Endothelial cell (in vitro differentiated cells): ENCODE measurements around the gene LRRC4B. TPM values are rescaled to one million over a fixed set of nuclear protein-coding genes. Genes with fewer than 3 reads are reported as not detected.

Experiments used
- DNase-seq: peaks from one replicate; pipeline ENCODE4 v3.0.0; 2021; ENCODE audit warnings: low spot score
- H3K27ac Mint-ChIP-seq: one replicate; pipeline ENCODE4 v1.8.0; 2021; ENCODE audit warnings: mixed read lengths, inconsistent platforms; ENCODE audit not compliant: unreplicated experiment
- H3K27me3 Mint-ChIP-seq: one replicate; pipeline ENCODE4 v1.8.0; 2021; ENCODE audit warnings: mild to moderate bottlenecking, moderate library complexity, mixed read lengths, inconsistent platforms; ENCODE audit not compliant: unreplicated experiment
- H3K36me3 Mint-ChIP-seq: one replicate; pipeline ENCODE4 v1.8.0; 2021; ENCODE audit warnings: mild to moderate bottlenecking, low read depth, mixed read lengths, inconsistent platforms; ENCODE audit not compliant: unreplicated experiment
- H3K4me1 Mint-ChIP-seq: one replicate; pipeline ENCODE4 v1.8.0; 2021; ENCODE audit warnings: mild to moderate bottlenecking, mixed read lengths, inconsistent platforms; ENCODE audit not compliant: unreplicated experiment
- H3K4me3 Mint-ChIP-seq: one replicate; pipeline ENCODE4 v1.8.0; 2021; ENCODE audit warnings: mild to moderate bottlenecking, mixed read lengths, inconsistent platforms; ENCODE audit not compliant: unreplicated experiment
- H3K9me3 Mint-ChIP-seq: one replicate; pipeline ENCODE4 v1.8.0; 2021; ENCODE audit warnings: mixed read lengths, inconsistent platforms; ENCODE audit not compliant: unreplicated experiment
- total RNA-seq: library from RNA; stranded (reverse); fragmentation: NEBNext Ultra II Directional; extraction: Animal tissue kit (Norgen Biotek cat#: 25700); gene quantifications from one replicate; pipeline ENCODE4 v1.2.1, GENCODE V29; 2021; ENCODE audit not compliant: unreplicated experiment
- TF ChIP-seq, protein P1 (sequence below): fragments of 200-600 bp; sonication (generic); IDR thresholded peaks from one replicate; pipeline ENCODE4 v1.5.0; 2021; ENCODE audit warnings: antibody characterized with exemption; ENCODE audit not compliant: unreplicated experiment

Gene LRRC4B
- total RNA-seq, 1 donor from 2014 or later, result 3.0 TPM

DNA sequence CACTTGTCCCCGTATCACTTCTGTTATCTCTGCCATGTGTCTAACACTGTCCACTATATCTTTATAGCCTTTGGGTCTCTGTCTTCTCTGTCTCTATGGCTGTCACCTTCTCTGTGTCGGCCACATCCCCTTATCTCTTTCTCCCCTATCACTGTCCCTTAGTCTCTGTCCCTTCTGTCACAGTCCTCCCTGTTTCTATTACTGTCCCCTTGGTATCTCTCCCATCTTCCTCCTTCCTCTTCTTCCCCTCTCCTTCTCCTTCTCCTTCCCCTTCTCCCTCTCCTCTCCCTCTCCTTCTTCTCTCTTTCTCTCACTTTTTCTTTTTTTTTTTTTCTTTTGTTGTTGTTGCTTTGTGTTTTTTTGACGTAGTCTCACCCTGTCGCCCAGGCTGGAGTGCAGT lies 34.7 kb upstream of the LRRC4B start:
- peaks cover 36% of the 10 kb centered on the region for H3K9me3 Mint-ChIP-seq
- peaks cover 14% of the 10 kb centered on the region for H3K36me3 Mint-ChIP-seq
- H3K4me3 Mint-ChIP-seq, result peak overlapping the region; percentile 2
- no peaks in the 10 kb centered on the region for H3K4me1 Mint-ChIP-seq
- TF ChIP-seq, protein P1, sequence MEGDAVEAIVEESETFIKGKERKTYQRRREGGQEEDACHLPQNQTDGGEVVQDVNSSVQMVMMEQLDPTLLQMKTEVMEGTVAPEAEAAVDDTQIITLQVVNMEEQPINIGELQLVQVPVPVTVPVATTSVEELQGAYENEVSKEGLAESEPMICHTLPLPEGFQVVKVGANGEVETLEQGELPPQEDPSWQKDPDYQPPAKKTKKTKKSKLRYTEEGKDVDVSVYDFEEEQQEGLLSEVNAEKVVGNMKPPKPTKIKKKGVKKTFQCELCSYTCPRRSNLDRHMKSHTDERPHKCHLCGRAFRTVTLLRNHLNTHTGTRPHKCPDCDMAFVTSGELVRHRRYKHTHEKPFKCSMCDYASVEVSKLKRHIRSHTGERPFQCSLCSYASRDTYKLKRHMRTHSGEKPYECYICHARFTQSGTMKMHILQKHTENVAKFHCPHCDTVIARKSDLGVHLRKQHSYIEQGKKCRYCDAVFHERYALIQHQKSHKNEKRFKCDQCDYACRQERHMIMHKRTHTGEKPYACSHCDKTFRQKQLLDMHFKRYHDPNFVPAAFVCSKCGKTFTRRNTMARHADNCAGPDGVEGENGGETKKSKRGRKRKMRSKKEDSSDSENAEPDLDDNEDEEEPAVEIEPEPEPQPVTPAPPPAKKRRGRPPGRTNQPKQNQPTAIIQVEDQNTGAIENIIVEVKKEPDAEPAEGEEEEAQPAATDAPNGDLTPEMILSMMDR, result no peak
- H3K27ac Mint-ChIP-seq, result no peak overlapping the region
- H3K27me3 Mint-ChIP-seq, result peaks cover 3% of the 10 kb centered on the region
- no peak for DNase-seq

DNA sequence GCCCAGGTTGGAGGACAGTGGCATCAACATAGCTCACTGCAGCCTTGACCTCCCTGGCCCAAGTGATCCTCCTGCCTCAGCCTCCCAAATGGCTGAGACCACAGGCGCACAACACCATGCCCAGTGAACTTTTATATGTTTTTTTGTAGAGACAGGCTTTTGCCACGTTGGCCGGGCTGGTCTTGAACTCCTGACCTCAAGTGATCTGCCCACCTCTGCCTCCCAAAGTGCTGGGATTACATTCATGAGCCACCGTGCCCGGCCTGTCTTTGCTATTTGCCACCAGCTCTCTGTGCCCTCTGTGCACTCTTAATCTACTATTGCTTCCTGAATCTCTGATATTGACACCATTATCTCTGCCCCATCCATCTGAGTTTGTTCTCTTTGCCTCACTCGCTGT lies 34.3 kb upstream of the LRRC4B start:
- H3K9me3 Mint-ChIP-seq, result peaks cover 37% of the 10 kb centered on the region
- H3K27me3 Mint-ChIP-seq, result peaks cover 3% of the 10 kb centered on the region

DNA sequence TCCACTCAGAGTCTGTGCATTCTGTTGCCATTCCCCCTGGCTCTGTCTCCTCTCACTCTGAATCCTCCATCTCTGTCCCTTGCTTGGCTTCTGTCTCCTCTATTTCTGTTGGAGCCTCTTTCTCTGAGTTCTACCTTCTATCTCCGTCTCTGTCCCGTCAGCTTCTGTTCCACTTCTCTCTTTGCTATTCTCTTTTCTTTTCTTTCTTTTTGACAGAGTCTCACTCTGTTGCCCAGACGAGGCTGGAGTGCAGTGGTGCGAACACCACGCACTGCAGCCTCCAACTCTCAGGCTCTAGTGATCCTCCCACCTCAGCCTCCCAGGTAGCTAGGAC lies 33.8 kb upstream of the LRRC4B start:
- Mint-ChIP-seq H3K36me3 (peaks cover 14% of the 10 kb centered on the region), H3K4me1 (no peaks in the 10 kb centered on the region), H3K4me3 (no peak overlapping the region), H3K27me3 (peaks cover 1% of the 10 kb centered on the region), H3K9me3 (peaks cover 34% of the 10 kb centered on the region), H3K27ac (no peak overlapping the region)
- no peak for DNase-seq
- TF ChIP-seq, protein P1, result no peak

More for the DNA sequence above, 34.3 kb upstream of the LRRC4B start:
- TF ChIP-seq, protein P1, result no peak
- peaks cover 14% of the 10 kb centered on the region for H3K36me3 Mint-ChIP-seq
- no peaks in the 10 kb centered on the region for H3K4me1 Mint-ChIP-seq
- peak overlapping the region; percentile 2 for H3K4me3 Mint-ChIP-seq
- no peak for DNase-seq
- no peak overlapping the region for H3K27ac Mint-ChIP-seq

DNA sequence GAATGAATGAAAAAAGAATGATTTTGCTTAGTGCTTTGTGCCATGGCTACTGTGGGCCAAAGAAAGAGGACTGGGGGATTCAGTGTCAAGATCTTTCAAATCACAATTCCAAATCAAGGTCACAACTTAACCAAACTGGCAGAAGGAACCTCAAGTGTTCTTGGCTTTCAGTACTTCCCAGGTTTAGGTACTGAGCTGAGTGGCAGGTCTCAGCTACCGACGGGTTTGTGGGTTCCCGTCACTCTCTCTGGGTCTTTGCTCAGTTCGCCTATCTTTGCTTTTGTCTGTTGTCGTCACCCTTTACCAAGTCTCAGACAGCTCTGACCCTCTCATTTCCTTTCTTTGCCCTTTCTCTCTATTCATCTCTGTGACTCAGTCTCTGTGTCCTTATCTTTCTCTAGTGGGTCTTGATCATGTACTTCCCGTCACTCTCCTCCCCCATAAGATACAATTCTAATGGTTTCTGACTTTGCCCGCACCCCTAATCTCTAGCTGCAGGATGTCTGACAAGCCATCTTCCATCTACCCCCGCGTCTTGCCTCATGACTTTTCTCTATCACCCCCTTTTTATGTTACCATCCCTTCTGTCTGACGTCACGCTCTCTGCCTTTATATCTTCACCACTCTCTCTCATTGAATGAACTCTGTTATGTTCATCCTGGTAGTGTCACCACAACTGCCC lies 33.3 kb upstream of the LRRC4B start:
- TF ChIP-seq, protein P1, result no peak
- H3K27me3 Mint-ChIP-seq, result peaks cover 1% of the 10 kb centered on the region
- no peak for DNase-seq
- no peaks in the 10 kb centered on the region for H3K4me1 Mint-ChIP-seq
- peaks cover 13% of the 10 kb centered on the region for H3K36me3 Mint-ChIP-seq
- H3K4me3 Mint-ChIP-seq, result no peak overlapping the region
- peaks cover 33% of the 10 kb centered on the region for H3K9me3 Mint-ChIP-seq
- no peak overlapping the region for H3K27ac Mint-ChIP-seq

DNA sequence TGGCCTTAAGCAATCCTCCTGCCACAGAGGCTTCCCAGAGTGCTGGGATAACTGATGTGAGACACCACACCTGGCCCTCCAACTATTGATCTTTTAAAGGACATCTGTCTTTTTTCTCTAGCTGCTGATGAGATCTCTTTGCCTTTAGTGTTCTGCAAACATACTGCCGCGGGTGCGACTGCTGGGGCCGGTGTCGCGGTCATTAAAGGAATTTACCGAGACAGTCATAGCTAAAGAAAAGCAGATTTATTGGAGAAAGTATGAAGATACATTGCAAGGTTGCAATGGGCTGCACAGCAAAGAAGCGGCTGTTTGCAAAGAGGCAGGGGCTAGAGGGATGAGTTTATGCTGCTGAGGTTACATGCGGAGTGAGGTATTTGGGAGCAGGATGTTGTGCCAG lies 31.2 kb upstream of the LRRC4B start:
- Mint-ChIP-seq H3K4me1 (no peaks in the 10 kb centered on the region), H3K27me3 (no peaks in the 10 kb centered on the region), H3K27ac (no peak overlapping the region), H3K9me3 (peaks cover 42% of the 10 kb centered on the region), H3K36me3 (peaks cover 8% of the 10 kb centered on the region), H3K4me3 (no peak overlapping the region)
- TF ChIP-seq, protein P1, result no peak
- DNase-seq, result no peak
